ENCODE data around the gene FICD.

The FICD gene

GRCh38 chr12:108514973-108515814, at the start of gene FICD:
FICD (plus strand) TSS chr12:108515277; CDS start chr12:108516973, 1,696 bp downstream.
- FAIRE-seq (no peak), DNase-seq (ENCODE audit: insufficient read length, low spot score) (peak; percentile 90)
- TF ChIP-seq, protein P1, sequence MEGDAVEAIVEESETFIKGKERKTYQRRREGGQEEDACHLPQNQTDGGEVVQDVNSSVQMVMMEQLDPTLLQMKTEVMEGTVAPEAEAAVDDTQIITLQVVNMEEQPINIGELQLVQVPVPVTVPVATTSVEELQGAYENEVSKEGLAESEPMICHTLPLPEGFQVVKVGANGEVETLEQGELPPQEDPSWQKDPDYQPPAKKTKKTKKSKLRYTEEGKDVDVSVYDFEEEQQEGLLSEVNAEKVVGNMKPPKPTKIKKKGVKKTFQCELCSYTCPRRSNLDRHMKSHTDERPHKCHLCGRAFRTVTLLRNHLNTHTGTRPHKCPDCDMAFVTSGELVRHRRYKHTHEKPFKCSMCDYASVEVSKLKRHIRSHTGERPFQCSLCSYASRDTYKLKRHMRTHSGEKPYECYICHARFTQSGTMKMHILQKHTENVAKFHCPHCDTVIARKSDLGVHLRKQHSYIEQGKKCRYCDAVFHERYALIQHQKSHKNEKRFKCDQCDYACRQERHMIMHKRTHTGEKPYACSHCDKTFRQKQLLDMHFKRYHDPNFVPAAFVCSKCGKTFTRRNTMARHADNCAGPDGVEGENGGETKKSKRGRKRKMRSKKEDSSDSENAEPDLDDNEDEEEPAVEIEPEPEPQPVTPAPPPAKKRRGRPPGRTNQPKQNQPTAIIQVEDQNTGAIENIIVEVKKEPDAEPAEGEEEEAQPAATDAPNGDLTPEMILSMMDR (IDR thresholded peaks at IDR 0.05; ENCODE audit: insufficient read depth, missing control alignments): no peak

- no peak for FAIRE-seq
These were observed 49.7 kb upstream of the FICD start for GRCh38 chr12:108465417-108465816.

GRCh38 chr12:108468196-108468968, 46.7 kb upstream of the FICD start:
- TF ChIP-seq, protein P1 (IDR thresholded peaks at IDR 0.05; ENCODE audit: insufficient read depth, missing control alignments): no peak
- no peak for DNase-seq (ENCODE audit: insufficient read length, low spot score)
- no peak for FAIRE-seq

More at GRCh38 chr12:108465417-108465816, 49.7 kb upstream of the FICD start:
- DNase-seq (ENCODE audit: insufficient read length, low spot score): no peak
- TF ChIP-seq, protein P1 (IDR thresholded peaks at IDR 0.05; ENCODE audit: insufficient read depth, missing control alignments): no peak

DNA sequence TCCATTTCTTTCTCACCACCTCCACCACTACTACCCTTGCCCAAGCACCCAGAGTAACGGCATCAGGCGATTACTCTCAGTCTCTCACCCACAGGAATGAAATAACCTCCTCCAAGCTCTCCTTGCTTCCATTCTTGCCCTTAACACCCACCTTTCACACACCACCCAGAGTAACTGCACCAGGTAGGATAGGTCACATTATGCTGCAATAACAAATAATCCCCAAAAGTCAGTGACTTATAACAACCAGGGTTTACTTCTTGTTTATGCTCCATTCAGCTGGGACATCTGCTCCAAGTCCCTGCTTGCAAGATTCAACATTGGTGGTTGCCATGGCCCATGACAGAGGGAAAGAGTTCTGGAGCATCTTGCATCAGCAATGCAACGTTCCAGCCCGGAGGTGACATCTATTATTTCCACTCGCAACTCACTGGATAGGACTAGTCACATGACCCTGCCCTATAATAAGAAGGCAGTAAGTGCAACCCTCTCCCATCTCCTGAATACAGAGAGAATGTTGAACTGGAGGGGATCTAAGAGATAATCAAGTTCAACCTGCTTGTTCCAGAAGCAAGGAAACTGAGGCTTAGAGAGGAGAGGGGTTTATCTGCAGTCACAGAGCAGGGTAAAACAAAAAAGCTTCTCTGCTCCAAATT, 41.5 kb upstream of the FICD start:
- no peak for FAIRE-seq
- no peak for DNase-seq (ENCODE audit: insufficient read length, low spot score)
- TF ChIP-seq, protein P1 (IDR thresholded peaks at IDR 0.05; ENCODE audit: insufficient read depth, missing control alignments): no peak

GRCh38 chr12:108475396-108475795, 39.7 kb upstream of the FICD start:
- FAIRE-seq (no peak), DNase-seq (ENCODE audit: insufficient read length, low spot score) (no peak)
- TF ChIP-seq, protein P1 (IDR thresholded peaks at IDR 0.05; ENCODE audit: insufficient read depth, missing control alignments): no peak

- TF ChIP-seq, protein P1 (IDR thresholded peaks at IDR 0.05; ENCODE audit: insufficient read depth, missing control alignments): no peak
- FAIRE-seq: no peak
- no peak for DNase-seq (ENCODE audit: insufficient read length, low spot score)
These were observed 37.8 kb upstream of the FICD start for GRCh38 chr12:108477055-108477880.

Measured in D721Med (cell line).